Caco-2 (cell line): ENCODE data around the gene PDK2. TPM values are rescaled to one million over a fixed set of nuclear protein-coding genes. Genes with fewer than 3 reads are reported as not detected.

Experiments
- BruUV-seq: library from RNA; stranded (reverse); fragments of 400-500 nt; replicated peaks from 2 replicates; lab custom pipeline; 2021; lab: Mats Ljungman, UMichigan
- CTCF ChIA-PET: fragments of 300-600 bp; sonication (Branson Sonifier 250); formaldehyde crosslinking; loops from one replicate; lab custom pipeline; 2022; ENCODE audit warnings: antibody characterized with exemption; lab: Charles Lee
- POLR2A ChIA-PET: fragments of 300-600 bp; sonication (Branson Sonifier 250); formaldehyde crosslinking; loops from one replicate; lab custom pipeline; 2022; ENCODE audit warnings: antibody characterized with exemption; lab: Charles Lee
- DNase-seq, 2 experiments: peaks; one replicate each; pipeline versions ENCODE4 v3.0.0 to v3.0.0-alpha.2; 2020 to 2022
- H3K27me3 ChIP-seq: replicated peaks from 2 replicates; pipeline ENCODE4 v1.6.0; 2011; ENCODE audit warnings: low read length; ENCODE audit not compliant: control insufficient read depth, insufficient read depth
- H3K36me3 ChIP-seq: 2 replicates; pipeline ENCODE4 v1.5.1; 2011; ENCODE audit warnings: low read length; ENCODE audit not compliant: control insufficient read depth, insufficient read depth
- H3K4me1 ChIP-seq: fragments of 250-450 bp; sonication (Bioruptor Pico); 2 replicates; pipeline ENCODE4 v1.5.1; 2020; ENCODE audit warnings: mild to moderate bottlenecking
- H3K4me3 ChIP-seq: 2 replicates; pipeline ENCODE4 v1.5.1; 2011; ENCODE audit warnings: low read depth, mild to moderate bottlenecking, control low read depth, low read length
- H3K9me3 ChIP-seq: fragments of 250-450 bp; sonication (Bioruptor Pico); 2 replicates; pipeline ENCODE4 v1.5.1; 2020; ENCODE audit warnings: mild to moderate bottlenecking, moderate library complexity
- H3K27ac Mint-ChIP-seq: one replicate; pipeline ENCODE4 v1.8.0; 2022; ENCODE audit warnings: mixed read lengths; ENCODE audit not compliant: unreplicated experiment
- H3K27me3 Mint-ChIP-seq: one replicate; pipeline ENCODE4 v1.8.0; 2022; ENCODE audit warnings: mixed read lengths; ENCODE audit not compliant: insufficient read depth, unreplicated experiment
- H3K36me3 Mint-ChIP-seq: one replicate; pipeline ENCODE4 v1.8.0; 2022; ENCODE audit warnings: mild to moderate bottlenecking, mixed read lengths; ENCODE audit not compliant: insufficient read depth, unreplicated experiment
- H3K4me1 Mint-ChIP-seq: one replicate; pipeline ENCODE4 v1.8.0; 2022; ENCODE audit warnings: low read depth, mixed read lengths; ENCODE audit not compliant: unreplicated experiment
- H3K4me3 Mint-ChIP-seq: one replicate; pipeline ENCODE4 v1.8.0; 2022; ENCODE audit warnings: mild to moderate bottlenecking, moderate library complexity, mixed read lengths; ENCODE audit not compliant: unreplicated experiment
- H3K9me3 Mint-ChIP-seq: one replicate; pipeline ENCODE4 v1.8.0; 2022; ENCODE audit warnings: mixed read lengths; ENCODE audit not compliant: unreplicated experiment
- intact Hi-C: fragments of 100-400 bp; cut with micrococcal nuclease; formaldehyde crosslinking; loops from one replicate; pipeline ENCODE4 v1.10.0; 2022; ENCODE audit not compliant: unreplicated experiment
- total RNA-seq: library from RNA; stranded (reverse); gene quantifications from 2 replicates; pipeline ENCODE4 v1.2.3, GENCODE V29; 2022
- TF ChIP-seq, protein P1 (sequence below), 2 experiments: fragments of 200-600 bp in 1 of 2; IDR thresholded peaks; 1 replicate in 1 of 2; 2 replicates in 1 of 2; pipeline versions ENCODE4 v1.5.1 to v1.8.0; 2011 to 2022; ENCODE audit warnings: antibody characterized with exemption in 1 of 2, control low read depth in 1 of 2, inconsistent platforms in 1 of 2, low read depth in 1 of 2, low read length in 1 of 2, mild to moderate bottlenecking in 1 of 2, moderate library complexity in 1 of 2; ENCODE audit not compliant: insufficient read depth in 1 of 2, severe bottlenecking in 1 of 2, unreplicated experiment in 1 of 2

PDK2 gene
- total RNA-seq, 1 experiment from 2014 or later = 10.5 TPM

DNA sequence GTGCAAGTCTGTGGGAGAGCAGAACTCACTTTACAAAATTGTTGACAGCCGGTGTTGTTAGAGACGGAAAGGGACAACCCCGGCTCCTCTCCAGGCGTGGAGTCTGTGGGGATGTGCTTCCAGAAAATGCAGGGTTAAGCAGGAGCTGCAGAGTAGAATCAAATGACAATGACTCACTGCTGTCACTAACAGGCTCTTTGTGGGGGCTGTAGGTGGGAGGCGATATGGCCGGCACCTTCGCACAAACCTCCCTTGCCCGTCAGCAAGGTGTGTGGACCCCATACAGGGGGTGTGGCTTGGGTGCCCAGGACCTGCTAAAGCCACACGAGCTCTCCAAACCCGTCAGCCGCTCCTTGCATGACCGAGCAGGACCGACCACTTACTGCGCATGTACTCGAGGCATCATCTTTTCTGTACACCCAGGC, 5.8 kb downstream of the PDK2 start:
- Mint-ChIP-seq H3K4me1 (no peaks in the 10 kb centered on the region), H3K27ac (no peak overlapping the region)
- POLR2A ChIA-PET = no interaction called here

DNA sequence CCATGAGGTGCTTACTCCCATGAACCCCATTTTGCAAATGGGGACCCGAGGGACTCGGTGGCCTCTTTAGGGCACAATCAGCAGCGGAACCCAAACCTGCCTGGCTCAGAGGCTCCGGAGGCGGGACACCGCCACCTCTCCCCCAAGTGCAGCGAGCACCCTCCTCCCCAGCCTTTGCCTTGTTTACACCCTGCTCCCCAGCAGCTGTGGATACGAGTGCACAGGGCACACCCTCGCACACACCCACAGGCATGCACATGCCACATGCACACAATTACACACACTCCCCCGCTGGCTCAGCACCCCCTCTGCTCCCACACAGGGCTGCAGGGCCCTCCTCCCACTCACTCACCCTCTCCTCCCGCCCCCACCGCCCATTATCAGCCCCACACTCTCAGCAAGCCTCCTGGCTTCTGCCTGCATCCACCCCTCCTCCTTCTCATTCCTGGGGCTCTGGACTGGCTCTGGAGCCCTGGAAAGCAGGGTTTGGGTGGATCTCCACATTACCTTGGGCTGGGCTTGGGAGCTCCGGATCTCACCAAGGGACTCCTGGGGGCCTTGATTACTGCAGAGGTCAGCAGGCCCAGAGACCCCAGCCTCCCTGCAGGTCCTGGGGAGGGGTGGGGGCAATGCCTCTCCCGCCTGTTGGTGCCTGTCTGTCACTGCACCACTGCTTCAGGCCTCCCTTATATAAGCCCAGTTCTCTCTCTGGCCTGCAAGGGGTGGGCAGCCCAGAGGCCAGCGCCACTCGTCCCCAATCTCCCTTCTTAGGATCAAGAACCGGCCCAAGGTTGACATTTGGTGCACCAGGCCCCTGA, 6.4 kb downstream of the PDK2 start:
- Histone ChIP-seq H3K27me3 (no peaks in the 10 kb centered on the region), H3K4me3 (no peak overlapping the region), H3K4me1 (no peaks in the 10 kb centered on the region), H3K9me3 (no peaks in the 10 kb centered on the region), H3K36me3 (no peaks in the 10 kb centered on the region)
- no peak overlapping the region for H3K27ac Mint-ChIP-seq
- BruUV-seq = no TSS peak
- no peaks in the 10 kb centered on the region for H3K4me1 Mint-ChIP-seq
- H3K27me3 Mint-ChIP-seq = no peaks in the 10 kb centered on the region
- POLR2A ChIA-PET = no interaction called here
- H3K36me3 Mint-ChIP-seq = no peaks in the 10 kb centered on the region
- intact Hi-C loops = no loop called here
- CTCF ChIA-PET = no interaction called here
- H3K4me3 Mint-ChIP-seq = no peak overlapping the region
- no peak for DNase-seq
- TF ChIP-seq, protein P1, sequence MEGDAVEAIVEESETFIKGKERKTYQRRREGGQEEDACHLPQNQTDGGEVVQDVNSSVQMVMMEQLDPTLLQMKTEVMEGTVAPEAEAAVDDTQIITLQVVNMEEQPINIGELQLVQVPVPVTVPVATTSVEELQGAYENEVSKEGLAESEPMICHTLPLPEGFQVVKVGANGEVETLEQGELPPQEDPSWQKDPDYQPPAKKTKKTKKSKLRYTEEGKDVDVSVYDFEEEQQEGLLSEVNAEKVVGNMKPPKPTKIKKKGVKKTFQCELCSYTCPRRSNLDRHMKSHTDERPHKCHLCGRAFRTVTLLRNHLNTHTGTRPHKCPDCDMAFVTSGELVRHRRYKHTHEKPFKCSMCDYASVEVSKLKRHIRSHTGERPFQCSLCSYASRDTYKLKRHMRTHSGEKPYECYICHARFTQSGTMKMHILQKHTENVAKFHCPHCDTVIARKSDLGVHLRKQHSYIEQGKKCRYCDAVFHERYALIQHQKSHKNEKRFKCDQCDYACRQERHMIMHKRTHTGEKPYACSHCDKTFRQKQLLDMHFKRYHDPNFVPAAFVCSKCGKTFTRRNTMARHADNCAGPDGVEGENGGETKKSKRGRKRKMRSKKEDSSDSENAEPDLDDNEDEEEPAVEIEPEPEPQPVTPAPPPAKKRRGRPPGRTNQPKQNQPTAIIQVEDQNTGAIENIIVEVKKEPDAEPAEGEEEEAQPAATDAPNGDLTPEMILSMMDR (IDR thresholded peaks at IDR 0.05; ENCODE audit: insufficient read depth in 1 of 2, low read depth in 1 of 2, low read length in 1 of 2, severe bottlenecking in 1 of 2, unreplicated experiment in 1 of 2) = no peak
- no peaks in the 10 kb centered on the region for H3K9me3 Mint-ChIP-seq

More for the DNA sequence above, 5.8 kb downstream of the PDK2 start:
- CTCF ChIA-PET = no interaction called here
- H3K9me3 Mint-ChIP-seq = no peaks in the 10 kb centered on the region
- no peaks in the 10 kb centered on the region for H3K27me3 ChIP-seq
- no peak overlapping the region for H3K4me3 Mint-ChIP-seq
- H3K36me3 Mint-ChIP-seq = no peaks in the 10 kb centered on the region
- no peaks in the 10 kb centered on the region for H3K27me3 Mint-ChIP-seq
- H3K9me3 ChIP-seq = no peaks in the 10 kb centered on the region
- H3K4me1 ChIP-seq = no peaks in the 10 kb centered on the region
- DNase-seq = no peak
- TF ChIP-seq, protein P1 (IDR thresholded peaks at IDR 0.05; ENCODE audit: insufficient read depth in 1 of 2, low read depth in 1 of 2, low read length in 1 of 2, severe bottlenecking in 1 of 2, unreplicated experiment in 1 of 2) = no peak
- BruUV-seq = no TSS peak
- no peaks in the 10 kb centered on the region for H3K36me3 ChIP-seq
- intact Hi-C loops = no loop called here
- H3K4me3 ChIP-seq = no peak overlapping the region

DNA sequence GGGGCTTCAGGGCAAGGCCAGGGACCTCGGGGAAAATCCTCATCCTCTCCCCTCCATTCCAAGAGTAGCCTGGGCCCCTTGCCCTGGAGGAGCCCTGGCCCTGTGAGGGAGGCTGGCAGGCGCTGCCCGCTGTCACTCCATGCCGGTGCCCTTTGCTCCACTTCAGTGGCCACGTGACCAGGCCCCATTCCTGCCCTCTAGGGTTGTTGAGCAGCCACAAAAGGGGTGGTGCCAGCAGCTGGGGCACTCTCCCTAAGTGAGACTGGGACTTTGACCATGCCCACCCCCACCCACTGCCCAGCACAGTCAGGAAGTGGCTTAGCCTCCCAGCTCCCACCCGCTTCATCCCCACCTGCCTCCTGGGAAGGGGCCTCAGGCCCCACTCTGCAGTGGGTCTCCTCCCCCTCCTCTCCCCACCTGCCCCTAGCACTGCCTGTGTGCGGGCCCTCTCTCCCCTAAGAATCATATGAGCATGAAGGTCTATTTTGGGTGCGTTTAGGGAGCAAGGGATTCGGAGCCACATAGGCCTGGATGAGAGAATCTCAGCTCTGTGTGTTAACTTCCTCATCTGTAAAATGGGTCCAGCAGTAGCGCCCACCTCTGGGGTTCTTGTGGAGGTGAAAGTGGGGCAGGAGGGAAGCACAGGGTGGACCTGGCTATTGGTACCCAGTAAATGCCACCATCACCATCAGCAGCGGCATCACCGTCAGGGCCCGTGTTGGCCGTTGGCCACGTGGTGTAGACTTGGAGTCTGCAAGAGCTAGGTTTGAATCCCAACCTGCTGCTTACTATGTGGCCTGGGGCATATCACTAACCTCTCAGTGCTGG, 7.2 kb downstream of the PDK2 start:
- Histone ChIP-seq H3K4me3 (no peak overlapping the region), H3K27me3 (no peaks in the 10 kb centered on the region), H3K4me1 (no peaks in the 10 kb centered on the region), H3K9me3 (no peaks in the 10 kb centered on the region), H3K36me3 (no peaks in the 10 kb centered on the region)
- no peak for DNase-seq
- Mint-ChIP-seq H3K36me3 (no peaks in the 10 kb centered on the region), H3K9me3 (no peaks in the 10 kb centered on the region), H3K4me1 (no peaks in the 10 kb centered on the region), H3K27ac (no peak overlapping the region), H3K27me3 (no peaks in the 10 kb centered on the region), H3K4me3 (no peak overlapping the region)
- TF ChIP-seq, protein P1 (IDR thresholded peaks at IDR 0.05; ENCODE audit: insufficient read depth in 1 of 2, low read depth in 1 of 2, low read length in 1 of 2, severe bottlenecking in 1 of 2, unreplicated experiment in 1 of 2) = no peak
- POLR2A ChIA-PET = no interaction called here
- no TSS peak for BruUV-seq
- CTCF ChIA-PET = no interaction called here
- intact Hi-C loops = no loop called here
